Activated CD4-positive, alpha-beta T cell treated with anti-CD3 and anti-CD28 coated beads for 48 hours (primary cell): Measurements from ENCODE around the gene PJA2.
"Not testable (repeated sequence)": the region's sequence is repeated elsewhere in the genome, so short reads cannot be mapped to it uniquely, and the experiment has no call there.

Experiments used
- DNase-seq: peaks from one replicate; pipeline ENCODE4 v3.0.0-alpha.2; 2020

Gene PJA2, protein sequence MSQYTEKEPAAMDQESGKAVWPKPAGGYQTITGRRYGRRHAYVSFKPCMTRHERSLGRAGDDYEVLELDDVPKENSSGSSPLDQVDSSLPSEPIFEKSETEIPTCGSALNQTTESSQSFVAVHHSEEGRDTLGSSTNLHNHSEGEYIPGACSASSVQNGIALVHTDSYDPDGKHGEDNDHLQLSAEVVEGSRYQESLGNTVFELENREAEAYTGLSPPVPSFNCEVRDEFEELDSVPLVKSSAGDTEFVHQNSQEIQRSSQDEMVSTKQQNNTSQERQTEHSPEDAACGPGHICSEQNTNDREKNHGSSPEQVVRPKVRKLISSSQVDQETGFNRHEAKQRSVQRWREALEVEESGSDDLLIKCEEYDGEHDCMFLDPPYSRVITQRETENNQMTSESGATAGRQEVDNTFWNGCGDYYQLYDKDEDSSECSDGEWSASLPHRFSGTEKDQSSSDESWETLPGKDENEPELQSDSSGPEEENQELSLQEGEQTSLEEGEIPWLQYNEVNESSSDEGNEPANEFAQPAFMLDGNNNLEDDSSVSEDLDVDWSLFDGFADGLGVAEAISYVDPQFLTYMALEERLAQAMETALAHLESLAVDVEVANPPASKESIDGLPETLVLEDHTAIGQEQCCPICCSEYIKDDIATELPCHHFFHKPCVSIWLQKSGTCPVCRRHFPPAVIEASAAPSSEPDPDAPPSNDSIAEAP

DNA sequence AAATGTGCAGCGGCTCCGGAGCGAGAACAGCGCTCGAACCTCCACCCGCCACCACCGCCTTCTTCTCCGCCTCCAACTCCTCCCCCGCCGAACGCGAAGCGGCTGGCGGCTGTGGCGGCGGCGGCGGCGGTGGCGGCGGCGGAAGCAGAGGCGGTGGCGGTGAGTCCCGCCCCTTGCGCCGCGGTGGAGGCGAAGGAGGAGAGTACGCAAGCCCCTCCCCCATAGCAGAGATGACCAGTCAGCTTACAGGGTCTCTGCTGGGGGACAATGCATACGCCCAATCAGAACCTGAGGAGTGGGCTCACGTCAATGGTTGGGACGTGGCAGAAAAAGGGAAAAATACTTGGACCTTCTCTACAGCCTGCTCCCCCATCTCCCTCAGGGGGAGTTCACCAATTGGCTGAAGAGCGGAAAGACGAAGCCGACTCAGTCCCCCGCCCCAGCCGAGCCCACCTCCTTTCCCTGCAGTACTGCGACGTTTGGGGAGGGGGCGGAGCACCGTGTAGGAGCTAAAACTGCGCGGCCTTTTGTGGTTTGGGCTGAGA, at the start of gene PJA2:
PJA2 (minus strand) TSS at position 131 of the 545 bp plus-strand sequence. CDS start 26,541 bp downstream, outside the sequence.
- peak; percentile 97 for DNase-seq

DNA sequence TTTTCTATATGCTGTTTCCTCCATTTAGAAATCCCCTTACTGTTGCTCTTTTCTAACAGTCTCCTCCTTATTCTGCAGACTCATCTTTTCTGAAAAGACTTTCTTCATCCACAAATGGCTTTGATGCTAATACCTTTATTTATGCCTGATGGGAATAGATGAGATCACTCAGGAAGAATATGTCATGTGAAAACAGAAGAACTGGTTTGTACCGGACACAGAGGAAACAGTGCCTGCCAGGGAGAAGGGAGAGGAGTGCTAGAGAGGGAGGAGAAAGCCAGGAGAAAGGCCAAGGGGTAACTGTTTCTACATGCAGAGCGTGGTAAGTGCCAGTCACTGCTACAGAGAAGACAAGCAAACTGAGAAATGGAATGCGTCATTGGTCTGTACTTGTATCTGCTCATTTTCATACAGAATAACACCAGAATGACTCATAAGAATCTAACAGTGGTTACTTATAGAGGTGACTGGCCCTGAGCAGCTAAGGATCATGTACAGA, 45.9 kb upstream of the PJA2 start:
- peak; percentile 31 for DNase-seq

DNA sequence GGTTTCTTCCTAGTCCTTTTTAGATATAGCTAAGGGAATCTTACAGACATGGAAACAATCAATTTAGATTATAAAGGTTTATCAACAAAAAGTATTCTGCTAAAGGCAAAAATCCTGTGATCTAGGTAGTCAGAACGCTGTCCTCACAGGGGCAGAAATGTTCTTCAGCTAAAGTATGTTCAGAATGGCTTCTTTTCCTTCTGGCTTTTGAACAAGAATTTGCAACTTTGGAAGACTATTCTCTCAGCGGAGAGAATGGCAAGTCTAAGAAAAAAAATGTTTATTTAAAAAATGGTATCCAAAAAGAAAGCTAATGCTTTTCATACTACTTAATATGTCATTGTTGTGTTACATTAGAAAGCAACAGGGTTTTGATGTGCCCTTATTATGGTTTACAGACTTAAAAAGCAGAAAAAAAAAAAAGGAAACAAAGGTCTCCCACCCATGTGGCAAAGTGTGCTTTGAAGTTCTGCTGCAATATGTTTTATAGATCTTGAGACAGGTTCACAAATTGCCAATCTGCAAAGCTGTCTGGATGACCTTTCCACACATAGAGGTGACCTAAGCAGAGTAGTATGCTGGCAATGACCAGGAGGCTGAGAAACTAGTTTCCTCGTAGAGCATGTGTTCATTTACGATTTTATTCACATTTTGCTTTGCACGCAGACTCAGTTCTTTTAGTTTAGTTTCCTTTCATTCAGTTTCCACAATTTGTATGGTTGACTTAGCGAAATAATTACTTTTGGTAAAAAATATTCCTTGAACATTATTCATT, 45.1 kb upstream of the PJA2 start:
- no peak for DNase-seq

DNA sequence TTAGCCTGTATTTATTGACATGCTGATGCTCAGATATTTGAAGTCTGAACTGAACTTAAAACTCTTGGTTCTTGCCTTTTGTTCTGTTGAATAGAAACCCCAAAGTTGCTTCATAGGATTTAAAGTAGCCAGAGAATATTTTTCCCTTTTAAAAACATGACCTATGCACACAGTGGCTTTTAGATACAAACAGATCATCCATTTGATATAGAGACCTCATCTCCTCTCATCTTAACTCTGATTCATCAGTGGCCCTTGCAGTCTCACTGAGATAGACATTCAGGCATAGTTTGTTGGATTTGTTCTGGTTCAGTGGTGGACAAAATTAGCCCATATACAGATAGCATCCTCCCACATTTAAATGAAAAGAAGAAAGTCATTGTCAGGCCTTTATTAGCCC, 43.5 kb upstream of the PJA2 start:
- no peak for DNase-seq

DNA sequence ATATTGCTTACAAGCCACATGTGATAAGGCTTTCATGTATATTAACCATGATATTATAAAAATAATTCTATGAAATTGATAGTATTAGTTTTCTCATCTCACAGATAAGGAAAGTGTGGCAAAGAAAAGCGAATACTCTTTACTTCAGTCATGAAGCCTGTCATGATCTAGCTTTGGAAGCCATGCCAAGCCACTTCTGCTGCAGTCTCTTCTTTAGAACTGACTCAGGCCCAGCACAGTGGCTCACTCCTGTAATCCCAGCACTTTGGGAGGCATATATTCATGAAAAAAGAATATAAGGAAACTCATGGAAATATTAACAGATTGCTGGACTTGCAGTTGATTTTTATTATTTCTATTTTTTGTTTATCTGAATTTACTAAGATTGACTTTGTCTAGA, 42.9 kb upstream of the PJA2 start:
- no peak for DNase-seq

DNA sequence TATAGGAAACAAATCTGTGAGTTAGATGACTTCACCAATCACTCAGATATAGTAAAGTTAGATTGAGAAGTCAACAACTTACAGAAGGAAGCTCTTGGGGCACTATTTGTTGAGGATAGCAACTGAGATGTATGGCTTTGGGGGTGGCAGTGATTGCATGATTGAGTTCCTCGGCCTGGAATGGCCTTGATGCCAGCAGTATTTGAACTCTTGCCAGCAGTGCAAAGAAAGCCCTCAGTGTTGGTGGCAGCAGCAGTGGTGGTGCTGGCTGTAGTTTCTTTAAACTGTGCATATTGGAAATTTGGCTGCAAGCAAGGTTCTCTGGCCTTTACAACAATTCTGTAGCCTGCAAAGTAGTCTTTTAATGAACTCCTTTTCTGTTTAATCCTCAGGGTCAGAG, 41.4 kb upstream of the PJA2 start:
- no peak for DNase-seq

DNA sequence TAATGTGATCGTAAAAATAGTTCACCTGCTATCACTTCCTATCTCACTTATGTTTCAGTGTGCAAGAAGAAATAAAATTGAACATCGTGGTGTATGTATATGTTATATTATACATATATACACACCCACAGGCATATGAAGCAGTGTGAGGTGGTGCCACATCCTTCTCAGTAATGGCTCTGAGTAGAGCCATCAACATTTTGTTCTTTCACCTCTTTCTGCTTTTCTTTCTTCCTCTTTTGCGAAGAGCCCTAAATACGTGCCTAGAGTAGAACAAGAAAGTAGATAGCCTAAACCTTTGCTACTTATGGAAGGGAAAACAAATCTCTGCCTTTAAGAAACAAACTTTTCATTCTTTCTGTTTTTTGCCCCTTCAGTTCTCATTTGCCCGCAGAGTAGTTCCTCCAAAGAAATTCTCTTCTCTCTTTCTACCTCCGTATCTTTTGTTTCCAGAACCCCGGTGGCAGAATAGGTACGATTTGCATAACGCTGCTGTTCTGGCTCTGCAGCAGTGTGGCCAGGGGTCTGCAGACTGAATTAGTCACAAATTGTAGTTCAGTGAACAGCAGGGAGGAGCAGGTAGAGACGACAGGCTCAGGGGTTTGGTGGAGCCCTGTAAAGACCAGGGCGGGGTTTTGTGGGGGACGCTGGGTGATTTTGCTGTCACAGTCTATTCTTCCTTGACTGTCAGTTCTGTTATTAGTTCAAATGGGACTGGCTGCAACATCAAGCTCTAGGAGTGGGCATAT, 40.5 kb upstream of the PJA2 start:
- no peak for DNase-seq

DNA sequence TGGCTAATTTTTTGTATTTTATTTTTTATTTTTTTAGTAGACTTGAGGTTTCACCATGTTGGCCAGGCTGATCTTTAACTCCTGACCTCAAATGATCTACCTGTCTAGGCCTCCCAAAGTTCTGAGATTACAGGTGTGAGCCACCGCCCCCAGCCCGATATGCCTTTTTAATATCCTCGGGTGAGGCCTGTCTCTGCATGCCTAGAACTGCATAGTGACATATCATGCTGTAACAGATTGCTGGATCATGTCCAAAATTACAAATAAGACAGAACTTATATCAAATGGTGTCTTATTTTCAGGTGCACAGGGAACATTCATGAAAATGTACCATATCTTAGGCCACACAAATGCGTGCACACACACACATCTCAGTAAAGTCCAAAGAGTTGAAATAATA, 39.1 kb upstream of the PJA2 start:
- no peak for DNase-seq

DNA sequence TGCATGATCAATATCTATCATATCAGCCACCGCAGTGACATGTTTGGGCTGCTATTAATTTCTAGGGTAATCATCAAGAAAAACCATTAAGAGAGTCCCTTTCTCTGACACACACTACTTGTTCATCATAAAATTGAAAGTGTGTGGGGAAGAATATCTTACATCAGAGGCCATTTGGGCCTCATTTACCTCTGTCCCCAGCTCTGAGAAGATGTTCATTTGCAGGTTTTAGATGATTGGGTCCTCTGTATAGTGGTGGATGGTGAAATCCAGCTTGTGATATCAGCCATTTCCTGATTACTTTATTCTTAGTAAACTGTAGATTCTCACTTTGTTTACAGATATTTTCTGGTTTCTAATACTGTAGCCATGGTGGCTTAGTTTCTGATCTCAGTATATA, 29.8 kb upstream of the PJA2 start:
- no peak for DNase-seq

DNA sequence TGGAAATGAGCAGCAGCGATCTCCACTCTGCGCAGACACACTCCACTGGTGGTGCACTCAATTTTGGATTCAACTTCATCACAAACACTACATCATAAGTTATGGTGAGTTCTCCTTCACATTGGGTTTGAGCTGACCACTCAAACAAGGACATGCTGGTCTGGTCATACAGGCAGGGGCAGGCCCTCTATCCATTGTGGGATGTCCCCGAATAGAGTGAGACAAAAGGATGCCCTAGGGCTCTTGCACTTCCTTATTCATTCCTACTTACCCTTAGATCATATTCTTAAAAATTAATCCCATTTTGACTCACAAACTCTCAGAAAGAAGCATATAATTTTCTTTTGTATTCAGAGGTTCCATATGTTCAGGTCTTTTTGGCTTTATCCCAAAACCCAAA, 16.3 kb upstream of the PJA2 start:
- no peak for DNase-seq

DNA sequence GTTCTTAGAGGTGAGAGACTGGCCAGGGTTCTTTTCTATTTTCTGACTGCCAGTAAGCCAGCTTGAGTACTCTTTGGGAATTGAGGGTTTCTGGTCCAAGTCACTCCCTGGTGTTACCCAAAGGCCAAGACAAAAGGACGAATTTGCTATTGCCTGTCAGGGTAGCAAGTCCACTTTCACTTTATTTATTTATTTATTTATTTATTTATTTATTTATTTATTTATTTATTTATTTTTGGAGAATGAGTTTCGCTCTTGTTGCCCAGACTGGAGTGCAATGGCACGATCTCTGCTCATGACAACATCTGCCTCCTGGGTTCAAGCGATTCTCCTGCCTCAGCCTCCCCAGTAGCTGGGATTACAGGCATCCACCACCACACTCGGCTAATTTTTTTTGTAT, 15.7 kb upstream of the PJA2 start:
- DNase-seq = not testable (repeated sequence)

DNA sequence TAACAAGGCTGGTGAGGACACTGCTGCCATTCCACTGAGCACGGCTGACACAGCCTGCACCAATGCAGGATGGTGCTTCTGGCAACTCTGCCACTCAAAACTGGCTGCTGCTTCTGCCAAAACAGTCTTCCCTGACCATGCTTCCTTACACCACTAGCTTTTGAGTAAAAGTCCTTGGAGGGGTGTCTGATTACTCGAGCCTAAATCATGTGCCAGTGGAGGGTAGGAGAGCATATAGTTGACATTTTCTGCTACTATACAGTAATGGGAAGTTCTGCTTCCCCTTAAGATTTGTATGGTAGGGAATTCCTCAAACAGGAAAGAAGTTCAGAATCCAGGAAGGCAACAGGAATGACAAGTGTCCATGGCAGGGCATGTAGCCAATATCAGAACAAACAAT, 12.2 kb upstream of the PJA2 start:
- no peak for DNase-seq

DNA sequence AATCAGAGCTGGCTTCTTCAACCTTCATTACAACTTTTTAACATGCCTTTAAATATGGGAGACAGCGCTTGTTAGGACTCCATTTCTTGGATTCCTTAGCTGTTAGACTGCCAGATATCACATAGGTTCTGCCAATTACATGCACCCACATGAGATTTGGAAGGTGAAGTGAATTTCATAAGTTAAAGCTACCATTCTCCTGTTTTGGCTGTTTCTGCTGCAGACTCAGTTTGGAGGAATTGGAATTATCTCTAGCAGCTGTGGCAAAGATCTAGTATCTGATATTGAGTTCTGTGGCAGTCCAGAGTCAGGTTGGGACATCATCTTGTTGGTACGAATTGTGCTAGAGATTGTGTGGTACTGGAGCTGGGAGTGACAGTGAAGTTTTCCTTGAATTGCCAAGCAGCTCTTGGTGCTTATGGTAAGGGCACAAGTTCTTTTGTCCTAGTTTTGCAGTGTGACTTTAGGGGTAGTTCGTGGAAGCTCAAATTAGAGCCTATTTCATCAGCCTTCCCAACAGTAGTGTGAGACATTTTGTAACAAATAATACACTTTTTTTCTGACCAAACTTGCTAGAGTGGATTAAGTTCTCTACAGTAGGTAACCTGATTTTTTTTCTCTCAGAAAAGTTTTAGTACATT, 9.1 kb upstream of the PJA2 start:
- DNase-seq = no peak

DNA sequence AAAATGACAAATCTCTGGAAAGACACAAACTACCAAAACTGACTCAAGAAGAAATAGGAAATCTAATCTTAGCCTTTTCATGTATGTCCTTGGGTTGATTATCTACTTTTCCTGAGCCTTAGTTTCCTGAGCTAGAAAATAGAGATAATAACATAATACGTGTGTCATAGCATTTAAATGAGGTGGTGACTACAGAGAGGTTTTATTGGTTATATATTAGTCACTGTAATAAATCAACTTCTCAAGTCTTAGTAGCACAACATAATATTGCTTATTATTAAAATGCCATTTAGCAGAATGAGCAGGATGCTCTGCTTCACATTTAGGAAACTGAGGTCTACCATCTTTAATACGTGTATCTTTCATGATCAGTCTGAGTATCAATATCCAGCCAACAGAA, 7.1 kb upstream of the PJA2 start:
- DNase-seq = no peak

DNA sequence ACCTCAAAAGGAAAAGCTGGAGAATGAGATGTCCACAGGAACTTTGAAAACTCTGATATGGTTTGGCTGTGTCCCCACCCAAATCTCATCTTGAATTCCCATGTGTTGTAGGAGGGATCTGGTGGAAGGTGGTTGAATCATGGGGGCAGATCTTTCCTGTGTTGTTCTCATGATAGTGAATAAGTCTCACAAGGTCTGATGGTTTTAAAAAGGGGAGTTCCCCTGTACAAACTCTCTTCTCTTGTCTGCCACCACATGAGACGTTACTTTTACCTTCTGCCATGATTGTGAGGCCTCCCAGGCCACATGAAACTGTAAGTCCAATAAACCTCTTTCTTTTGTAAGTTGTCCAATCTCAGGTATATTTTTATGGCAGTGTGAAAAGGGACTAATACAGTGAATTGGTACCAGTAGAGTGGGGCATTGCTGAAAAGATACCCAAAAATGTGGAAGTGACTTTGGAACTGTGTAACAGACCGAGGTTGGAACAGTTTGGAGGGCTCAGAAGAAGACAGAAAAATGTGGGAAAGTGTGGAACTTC, 4.2 kb upstream of the PJA2 start:
- DNase-seq = not testable (repeated sequence)

DNA sequence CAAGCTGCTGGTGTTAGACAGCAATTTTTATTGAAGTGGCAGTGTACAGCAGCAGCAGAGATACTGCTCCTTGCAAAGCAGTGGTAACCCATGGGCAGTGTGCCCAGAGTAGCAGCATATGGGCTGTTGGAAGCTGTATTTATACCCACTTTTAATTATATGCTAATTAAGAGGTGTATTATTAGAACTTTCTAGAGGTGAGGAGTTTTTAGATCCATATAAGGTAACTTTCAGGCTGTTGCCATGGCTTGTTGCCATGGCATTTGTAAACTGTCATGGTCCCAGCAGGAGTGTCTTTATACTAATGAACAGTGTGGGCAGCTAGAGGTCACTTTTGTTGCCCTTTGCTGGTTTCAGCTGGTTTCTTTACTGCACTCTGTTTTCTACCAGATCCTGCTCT, 3.7 kb upstream of the PJA2 start:
- DNase-seq = no peak

DNA sequence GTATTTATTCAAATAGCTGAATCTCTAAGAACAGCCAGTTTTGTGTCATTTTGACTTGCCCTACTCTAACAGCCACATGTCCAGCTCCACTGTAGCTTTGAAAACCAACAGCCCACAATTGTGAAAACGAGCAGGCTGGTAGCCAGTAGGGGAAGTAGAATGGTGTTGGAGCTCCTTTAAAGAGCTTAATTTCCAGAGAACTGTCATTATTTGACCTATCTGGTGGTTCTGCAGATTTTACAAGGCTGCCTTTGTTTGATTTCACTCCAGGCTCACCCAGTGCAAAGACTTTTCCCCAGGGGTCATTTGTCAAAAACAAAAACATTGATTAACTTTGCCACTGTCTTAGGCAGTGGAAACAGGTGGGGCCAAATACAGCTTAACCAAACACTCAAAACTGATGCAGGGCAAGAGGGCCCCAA, 3.2 kb upstream of the PJA2 start:
- DNase-seq = no peak

DNA sequence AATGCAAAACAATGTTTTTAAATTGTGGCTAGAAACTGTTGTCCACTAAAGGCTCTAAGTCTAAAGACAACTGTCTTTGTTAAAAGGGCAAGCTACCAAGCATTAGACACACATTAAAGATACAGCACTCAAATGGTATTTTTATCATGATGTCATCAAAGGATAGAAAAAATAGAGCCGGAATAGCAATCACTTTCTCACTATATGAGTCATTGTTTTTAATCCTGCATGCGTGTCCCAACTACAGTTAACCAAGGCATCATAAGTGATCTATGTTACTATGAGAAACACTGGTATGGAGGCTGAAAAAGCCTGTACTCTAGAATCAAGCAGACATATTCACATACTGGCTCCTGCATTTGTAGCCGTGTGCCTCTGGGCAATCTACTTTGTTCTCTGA, 1.9 kb upstream of the PJA2 start:
- DNase-seq = no peak

DNA sequence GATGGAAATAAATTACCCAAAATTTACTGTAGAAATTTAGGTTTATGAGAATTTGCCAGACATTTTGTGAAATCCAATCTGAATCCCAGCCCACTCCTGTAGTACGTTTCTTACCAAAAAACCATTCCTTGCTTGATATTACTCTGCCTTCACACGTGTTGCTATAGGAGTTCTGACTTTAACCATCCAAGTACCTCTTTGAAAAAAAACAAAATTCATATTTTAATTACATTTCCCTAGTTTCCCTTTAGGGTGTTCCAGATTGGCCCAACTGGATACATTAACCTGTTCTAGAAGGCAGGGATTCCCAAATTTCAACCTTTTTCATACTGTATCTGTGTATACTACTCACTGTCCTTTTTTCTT, 1.4 kb upstream of the PJA2 start:
- DNase-seq = no peak

DNA sequence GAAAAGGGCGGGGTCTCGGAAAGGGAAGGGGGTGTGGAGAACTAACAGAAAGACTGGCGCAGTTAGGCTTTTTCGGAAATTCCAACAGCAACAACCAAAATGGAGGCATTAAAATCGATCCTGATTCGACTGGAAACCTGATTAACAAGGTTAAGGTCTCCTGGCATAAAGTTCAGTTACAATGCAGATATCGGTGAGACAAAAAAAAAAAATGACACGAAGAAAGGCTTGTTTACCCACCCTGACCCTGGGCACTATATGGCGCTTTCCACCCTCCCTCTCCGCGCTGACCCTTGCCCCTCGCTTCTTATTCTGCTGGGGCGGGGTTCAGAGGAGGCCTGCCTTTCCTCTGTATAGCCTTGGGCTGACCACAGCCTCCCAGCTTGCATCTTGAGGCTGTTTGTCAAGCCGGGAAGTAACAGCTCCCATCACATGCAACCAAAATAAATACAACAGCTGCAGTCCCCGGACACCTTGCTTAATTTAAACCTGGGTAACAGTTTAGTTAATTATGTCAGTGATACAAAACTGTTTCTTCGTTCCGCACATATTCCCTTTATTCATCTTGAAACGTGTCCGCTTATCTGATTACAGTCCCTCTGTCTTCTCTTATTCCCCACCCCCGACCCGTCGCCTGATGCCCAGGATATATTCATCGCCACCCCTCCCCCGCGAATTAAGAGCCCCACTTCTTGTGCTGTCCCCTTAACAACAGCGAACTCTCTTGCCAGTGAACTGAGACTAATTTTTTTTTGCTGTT, 795 bp upstream of the PJA2 start:
- DNase-seq = peak; percentile 33
